Measurements from ENCODE around the gene NCKAP5.

GRCh38 chr2:133232556-133232955, 335.7 kb downstream of the NCKAP5 start:
- TF ChIP-seq CTCF (conservative IDR thresholded peaks at IDR 0.05; ENCODE audit: low read depth, low read length), result no peak
- no peak for TF ChIP-seq EZH2 (IDR thresholded peaks at IDR 0.05; ENCODE audit: low read length, unreplicated experiment)
- no peak for TF ChIP-seq EZH2phosphoT487 (IDR thresholded peaks at IDR 0.05; ENCODE audit: borderline replicate concordance, low read length)

Measured in PC-3 (cell line).